Liver (tissue), 9 donors: Measurements from ENCODE around the gene IL1RL1. TPM values are rescaled to one million over a fixed set of nuclear protein-coding genes. Genes with fewer than 3 reads are reported as not detected.

Experiments
- DNase-seq: peaks from one replicate; pipeline ENCODE4 v3.0.0-alpha.2; 2017; ENCODE audit warnings: low spot score
- H3K27ac ChIP-seq, 2 donors: one replicate each; pipeline ENCODE4 v1.7.0; 2013; ENCODE audit warnings: inconsistent platforms in 2 of 2, low read length in 2 of 2, control low read depth in 1 of 2, low read depth in 1 of 2, mild to moderate bottlenecking in 1 of 2
- H3K27me3 ChIP-seq, 4 donors: one replicate each; pipeline versions ENCODE4 v1.6.1 to v1.7.0; 2013; ENCODE audit warnings: low read length in 3 of 4, inconsistent platforms in 1 of 4, mild to moderate bottlenecking in 1 of 4, moderate library complexity in 1 of 4; ENCODE audit not compliant: control insufficient read depth in 4 of 4, insufficient read depth in 4 of 4
- H3K36me3 ChIP-seq, 4 donors: one replicate each; pipeline versions ENCODE4 v1.6.1 to v1.7.0; 2013; ENCODE audit warnings: low read length in 3 of 4, mild to moderate bottlenecking in 3 of 4, low read depth in 1 of 4, moderate library complexity in 1 of 4; ENCODE audit not compliant: control insufficient read depth in 4 of 4, insufficient read depth in 3 of 4
- H3K4me1 ChIP-seq, 4 donors: one replicate each; pipeline versions ENCODE4 v1.6.1 to v1.7.0; 2013; ENCODE audit warnings: low read length in 3 of 4, mild to moderate bottlenecking in 3 of 4, moderate library complexity in 1 of 4; ENCODE audit not compliant: control insufficient read depth in 4 of 4, insufficient read depth in 4 of 4
- H3K4me3 ChIP-seq, 3 donors: one replicate each; pipeline versions ENCODE4 v1.6.1 to v1.7.0; 2013; ENCODE audit warnings: low read length in 3 of 3, control low read depth in 1 of 3, low read depth in 1 of 3, mild to moderate bottlenecking in 1 of 3
- H3K9ac ChIP-seq, 2 donors: one replicate each; pipeline ENCODE4 v1.7.0; 2013; ENCODE audit warnings: low read length in 2 of 2, mild to moderate bottlenecking in 2 of 2, moderate library complexity in 2 of 2, control low read depth in 1 of 2, low read depth in 1 of 2
- H3K9me3 ChIP-seq, 4 donors: one replicate each; pipeline versions ENCODE4 v1.6.1 to v1.7.0; 2013; ENCODE audit warnings: low read length in 3 of 4; ENCODE audit not compliant: control insufficient read depth in 4 of 4
- ATF3 ChIP-seq: IDR thresholded peaks from 2 replicates; pipeline ENCODE4 v1.6.1; 2016; ENCODE audit warnings: antibody characterized with exemption
- CTCF ChIP-seq: fragments of 150-350 bp; IDR thresholded peaks from 2 replicates; pipeline ENCODE4 v1.5.1; 2017; ENCODE audit warnings: improper control_type of control experiment, low read depth, low read length; ENCODE audit not compliant: missing input control
- EGR1 ChIP-seq, 2 donors: IDR thresholded peaks; 2 replicates each; pipeline ENCODE4 v1.6.1; 2016 to 2018; ENCODE audit warnings: antibody characterized with exemption in 2 of 2, low read depth in 2 of 2
- FOXA1 ChIP-seq: IDR thresholded peaks from 2 replicates; pipeline ENCODE4 v1.6.1; 2016; ENCODE audit warnings: antibody characterized with exemption
- FOXA2 ChIP-seq: IDR thresholded peaks from 2 replicates; pipeline ENCODE4 v1.6.1; 2016; ENCODE audit warnings: antibody characterized with exemption
- GABPA ChIP-seq, 2 donors: IDR thresholded peaks in 1 of 2; conservative IDR thresholded peaks in 1 of 2; 2 replicates each; pipeline ENCODE4 v1.6.1; 2016; ENCODE audit warnings: antibody characterized with exemption in 2 of 2, mild to moderate bottlenecking in 1 of 2, moderate library complexity in 1 of 2
- HNF4A ChIP-seq, 2 donors: conservative IDR thresholded peaks; 2 replicates each; pipeline ENCODE4 v1.6.1; 2016; ENCODE audit warnings: antibody characterized with exemption in 2 of 2, mild to moderate bottlenecking in 2 of 2
- MAX ChIP-seq: IDR thresholded peaks from 2 replicates; pipeline ENCODE4 v1.6.1; 2016; ENCODE audit warnings: antibody characterized with exemption
- NR2F2 ChIP-seq: IDR thresholded peaks from 2 replicates; pipeline ENCODE4 v1.6.1; 2016; ENCODE audit warnings: antibody characterized with exemption
- RAD21 ChIP-seq, 2 donors: IDR thresholded peaks; 2 replicates each; pipeline ENCODE4 v1.6.1; 2016; ENCODE audit warnings: antibody characterized with exemption in 2 of 2, mild to moderate bottlenecking in 2 of 2
- RXRA ChIP-seq, 2 donors: IDR thresholded peaks; 2 replicates each; pipeline ENCODE4 v1.6.1; 2017 to 2018; ENCODE audit warnings: antibody characterized with exemption in 2 of 2, mild to moderate bottlenecking in 1 of 2
- TAF1 ChIP-seq: conservative IDR thresholded peaks from 2 replicates; pipeline ENCODE4 v1.6.1; 2016; ENCODE audit warnings: antibody characterized with exemption, mild to moderate bottlenecking
- YY1 ChIP-seq: IDR thresholded peaks from 2 replicates; pipeline ENCODE4 v1.6.1; 2016; ENCODE audit warnings: antibody characterized with exemption, mild to moderate bottlenecking
- WGBS: extraction: QIAGEN DNeasy Blood & Tissue Kit; methylation state at CpG from one replicate; pipeline ENCODE4 v1.1.7; 2013; 5-methylcytosine and 5-hydroxymethylcytosine counted together
- polyA plus RNA-seq, 2 donors: library from polyadenylated mRNA; stranded (reverse) in 1 of 2; unstranded in 1 of 2; fragments of 200-250 nt in 1 of 2; fragments of >200 nt in 1 of 2; fragmentation: Nextera tagmentation in 1 of 2; extraction: Ambion mirVana in 1 of 2; gene quantifications; one replicate each; pipeline versions ENCODE4 v1.2.1 to v1.2.3, GENCODE V29; 2013 to 2015
- total RNA-seq, 2 donors: library from RNA; depleted of rRNA; stranded (reverse); fragments of >200 nt; gene quantifications; one replicate each; pipeline ENCODE4 v1.2.3, GENCODE V29; 2014
- TF ChIP-seq, protein P1 (sequence below): IDR thresholded peaks from 2 replicates; pipeline ENCODE4 v1.6.1; 2016; ENCODE audit warnings: antibody characterized with exemption, mild to moderate bottlenecking
- TF ChIP-seq, protein P2 (sequence below): IDR thresholded peaks from 2 replicates; pipeline ENCODE4 v1.6.1; 2016; ENCODE audit warnings: antibody characterized with exemption
- donor health status: healthy.
- donor health status: healthy.
- donor health status: healthy.
- donor health status: healthy.
- donor health status: healthy.

The IL1RL1 gene
- total and polyA plus RNA-seq, 4 donors, result 0.75 to 6.2 (median 3.2) TPM

DNA sequence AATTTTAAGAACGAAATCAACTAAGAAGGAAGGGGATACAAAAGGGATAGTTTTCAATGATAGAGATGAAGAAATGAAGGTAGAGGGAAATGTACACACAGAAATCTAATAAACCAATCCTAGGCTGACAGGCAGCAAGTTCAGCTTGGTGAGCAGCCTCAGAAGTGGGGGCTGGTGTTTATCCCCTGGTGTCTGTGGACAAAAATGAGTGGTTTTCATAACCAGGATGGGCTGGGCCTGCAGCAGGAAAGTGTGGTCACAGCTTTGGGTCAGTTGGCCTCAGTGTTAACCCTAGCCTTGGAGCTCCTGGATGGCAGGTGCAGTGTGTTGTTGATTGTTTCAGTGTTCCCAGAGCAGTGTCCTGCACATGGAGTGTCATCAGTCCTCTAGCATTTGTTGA, 58.5 kb downstream of the IL1RL1 start:
- Histone ChIP-seq H3K27me3 (no peaks in the 10 kb centered on the region), H3K4me1 (no peaks in the 10 kb centered on the region), H3K36me3 (peaks cover 0 to 5% (median 3%) of the 10 kb centered on the region in 4 donors), H3K9ac (no peak overlapping the region), H3K9me3 (peaks cover 0 to 11% (median 2%) of the 10 kb centered on the region in 4 donors), H3K27ac (no peak overlapping the region), H3K4me3 (no peak overlapping the region)
- WGBS, result 95% methylated on average over 1 of the region's 1 CpG
- no peak for TF ChIP-seq ATF3
- no peak for DNase-seq

GRCh38 chr2:102376052-102376591, 64.8 kb downstream of the IL1RL1 start:
- H3K27me3 ChIP-seq, result no peaks in the 10 kb centered on the region
- no peaks in the 10 kb centered on the region for H3K9me3 ChIP-seq
- TF ChIP-seq, protein P1, sequence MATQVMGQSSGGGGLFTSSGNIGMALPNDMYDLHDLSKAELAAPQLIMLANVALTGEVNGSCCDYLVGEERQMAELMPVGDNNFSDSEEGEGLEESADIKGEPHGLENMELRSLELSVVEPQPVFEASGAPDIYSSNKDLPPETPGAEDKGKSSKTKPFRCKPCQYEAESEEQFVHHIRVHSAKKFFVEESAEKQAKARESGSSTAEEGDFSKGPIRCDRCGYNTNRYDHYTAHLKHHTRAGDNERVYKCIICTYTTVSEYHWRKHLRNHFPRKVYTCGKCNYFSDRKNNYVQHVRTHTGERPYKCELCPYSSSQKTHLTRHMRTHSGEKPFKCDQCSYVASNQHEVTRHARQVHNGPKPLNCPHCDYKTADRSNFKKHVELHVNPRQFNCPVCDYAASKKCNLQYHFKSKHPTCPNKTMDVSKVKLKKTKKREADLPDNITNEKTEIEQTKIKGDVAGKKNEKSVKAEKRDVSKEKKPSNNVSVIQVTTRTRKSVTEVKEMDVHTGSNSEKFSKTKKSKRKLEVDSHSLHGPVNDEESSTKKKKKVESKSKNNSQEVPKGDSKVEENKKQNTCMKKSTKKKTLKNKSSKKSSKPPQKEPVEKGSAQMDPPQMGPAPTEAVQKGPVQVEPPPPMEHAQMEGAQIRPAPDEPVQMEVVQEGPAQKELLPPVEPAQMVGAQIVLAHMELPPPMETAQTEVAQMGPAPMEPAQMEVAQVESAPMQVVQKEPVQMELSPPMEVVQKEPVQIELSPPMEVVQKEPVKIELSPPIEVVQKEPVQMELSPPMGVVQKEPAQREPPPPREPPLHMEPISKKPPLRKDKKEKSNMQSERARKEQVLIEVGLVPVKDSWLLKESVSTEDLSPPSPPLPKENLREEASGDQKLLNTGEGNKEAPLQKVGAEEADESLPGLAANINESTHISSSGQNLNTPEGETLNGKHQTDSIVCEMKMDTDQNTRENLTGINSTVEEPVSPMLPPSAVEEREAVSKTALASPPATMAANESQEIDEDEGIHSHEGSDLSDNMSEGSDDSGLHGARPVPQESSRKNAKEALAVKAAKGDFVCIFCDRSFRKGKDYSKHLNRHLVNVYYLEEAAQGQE, result no peak
- TF ChIP-seq RXRA (IDR thresholded peaks at IDR 0.05) (no peak), CTCF (no peak), TAF1 (no peak), ATF3 (no peak)
- no peak for DNase-seq
- H3K9ac ChIP-seq, result no peak overlapping the region
- WGBS, result 93% methylated on average over 1 of the region's 1 CpG
- H3K36me3 ChIP-seq, result no peaks in the 10 kb centered on the region
- H3K27ac ChIP-seq, result no peak overlapping the region
- H3K4me1 ChIP-seq, result no peaks in the 10 kb centered on the region
- H3K4me3 ChIP-seq, result no peak overlapping the region

GRCh38 chr2:102383722-102384121, 72.4 kb downstream of the IL1RL1 start:
- no peak overlapping the region for H3K9ac ChIP-seq
- H3K27me3 ChIP-seq, result no peaks in the 10 kb centered on the region
- H3K27ac ChIP-seq, result no peak overlapping the region
- H3K4me3 ChIP-seq, result no peak overlapping the region
- no peaks in the 10 kb centered on the region for H3K4me1 ChIP-seq
- H3K36me3 ChIP-seq, result peaks cover 0 to 18% (median 6%) of the 10 kb centered on the region in 4 donors
- peaks cover 0 to 12% (median 2%) of the 10 kb centered on the region in 4 donors for H3K9me3 ChIP-seq
- DNase-seq, result no peak
- TF ChIP-seq FOXA1, result no peak
- TF ChIP-seq HNF4A (conservative IDR thresholded peaks at IDR 0.05), result no peak
- TF ChIP-seq YY1, result no peak
- no peak for TF ChIP-seq GABPA (IDR thresholded peaks at IDR 0.05 in 1 of 2, conservative IDR thresholded peaks at IDR 0.05 in 1 of 2)
- TF ChIP-seq MAX, result no peak
- TF ChIP-seq, protein P2, sequence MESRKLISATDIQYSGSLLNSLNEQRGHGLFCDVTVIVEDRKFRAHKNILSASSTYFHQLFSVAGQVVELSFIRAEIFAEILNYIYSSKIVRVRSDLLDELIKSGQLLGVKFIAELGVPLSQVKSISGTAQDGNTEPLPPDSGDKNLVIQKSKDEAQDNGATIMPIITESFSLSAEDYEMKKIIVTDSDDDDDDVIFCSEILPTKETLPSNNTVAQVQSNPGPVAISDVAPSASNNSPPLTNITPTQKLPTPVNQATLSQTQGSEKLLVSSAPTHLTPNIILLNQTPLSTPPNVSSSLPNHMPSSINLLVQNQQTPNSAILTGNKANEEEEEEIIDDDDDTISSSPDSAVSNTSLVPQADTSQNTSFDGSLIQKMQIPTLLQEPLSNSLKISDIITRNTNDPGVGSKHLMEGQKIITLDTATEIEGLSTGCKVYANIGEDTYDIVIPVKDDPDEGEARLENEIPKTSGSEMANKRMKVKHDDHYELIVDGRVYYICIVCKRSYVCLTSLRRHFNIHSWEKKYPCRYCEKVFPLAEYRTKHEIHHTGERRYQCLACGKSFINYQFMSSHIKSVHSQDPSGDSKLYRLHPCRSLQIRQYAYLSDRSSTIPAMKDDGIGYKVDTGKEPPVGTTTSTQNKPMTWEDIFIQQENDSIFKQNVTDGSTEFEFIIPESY, result no peak
- TF ChIP-seq RAD21 (IDR thresholded peaks at IDR 0.05), result no peak
- no peak for TF ChIP-seq EGR1 (IDR thresholded peaks at IDR 0.05; ENCODE audit: low read depth in 2 of 2)
- TF ChIP-seq CTCF, result no peak
- no peak for TF ChIP-seq FOXA2
- TF ChIP-seq NR2F2, result no peak
- TF ChIP-seq TAF1, result no peak
